ENCODE results near the gene USP13.
A peak's percentile ranks its signal among the peaks of the same experiment; 100 is the strongest.

The USP13 gene

DNA sequence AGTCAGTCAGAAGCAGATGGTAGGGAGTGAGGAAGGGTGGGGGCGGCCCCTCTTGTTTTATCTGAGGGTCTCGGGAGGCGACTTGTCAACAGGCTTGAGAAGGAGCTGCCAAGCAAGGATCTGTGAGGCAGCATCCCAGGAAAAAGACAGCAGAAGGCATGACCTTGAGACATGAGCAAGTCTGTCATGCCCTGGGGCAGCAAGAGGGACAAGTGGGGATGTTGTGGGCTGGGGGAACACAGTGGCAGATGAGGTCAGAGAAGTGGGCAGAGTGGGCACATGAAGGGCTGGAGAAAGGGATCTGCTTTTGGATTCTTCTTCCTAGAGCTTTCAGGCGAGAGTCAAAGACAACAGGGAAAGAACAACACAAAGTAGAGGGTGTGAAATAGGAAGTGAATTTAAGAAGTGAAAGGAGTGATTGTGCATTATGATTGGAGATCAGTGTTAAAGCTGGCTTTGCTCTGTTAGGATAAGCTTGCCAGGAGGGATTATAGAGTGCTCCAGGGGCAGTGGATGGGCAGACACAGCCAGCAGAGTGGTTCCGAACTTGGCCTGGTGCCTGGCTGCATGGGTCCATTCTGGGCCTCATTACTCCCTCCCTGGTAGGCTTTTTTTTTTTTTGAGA lies 73.3 kb downstream of the USP13 start:
- FAIRE-seq (no peak), DNase-seq (ENCODE audit: insufficient read length, low spot score) (no peak)
- peak; percentile 64 for TF ChIP-seq SPI1 (IDR thresholded peaks at IDR 0.05; ENCODE audit: low read depth, low read length)
- no peak for TF ChIP-seq POU2F2 (IDR thresholded peaks at IDR 0.05; ENCODE audit: low read depth, low read length)

DNA sequence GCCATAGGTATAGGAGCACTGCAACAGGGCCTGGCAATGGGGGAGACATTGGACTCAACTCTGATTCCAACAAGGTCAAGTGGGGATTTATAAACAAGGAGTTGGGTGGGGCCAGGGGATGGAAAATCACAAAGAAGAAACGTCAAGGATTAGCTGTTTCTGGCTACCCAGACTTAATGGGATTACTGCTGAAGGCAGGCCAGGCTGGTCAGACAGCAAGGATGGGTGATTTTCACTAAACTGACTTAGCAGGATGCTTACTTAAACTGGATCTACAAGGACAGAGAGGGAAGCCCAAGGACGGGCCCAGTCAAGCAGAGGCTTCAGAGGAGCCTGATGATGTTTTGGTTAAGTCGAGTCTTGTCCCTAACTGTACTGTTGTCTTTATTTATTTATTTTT lies 76.2 kb downstream of the USP13 start:
- TF ChIP-seq SPI1 (IDR thresholded peaks at IDR 0.05; ENCODE audit: low read depth, low read length) (no peak), POU2F2 (IDR thresholded peaks at IDR 0.05; ENCODE audit: low read depth, low read length) (no peak), PAX5 (IDR thresholded peaks at IDR 0.05; ENCODE audit: insufficient read depth, low read length, severe bottlenecking) (no peak), POLR2AphosphoS5 (IDR thresholded peaks at IDR 0.05; ENCODE audit: low read depth, low read length) (no peak), POLR2A (IDR thresholded peaks at IDR 0.05; ENCODE audit: low read depth, low read length) (no peak), TAF1 (IDR thresholded peaks at IDR 0.05; ENCODE audit: low read depth, low read length) (no peak)
- FAIRE-seq = no peak
- no peak for DNase-seq (ENCODE audit: insufficient read length, low spot score)

DNA sequence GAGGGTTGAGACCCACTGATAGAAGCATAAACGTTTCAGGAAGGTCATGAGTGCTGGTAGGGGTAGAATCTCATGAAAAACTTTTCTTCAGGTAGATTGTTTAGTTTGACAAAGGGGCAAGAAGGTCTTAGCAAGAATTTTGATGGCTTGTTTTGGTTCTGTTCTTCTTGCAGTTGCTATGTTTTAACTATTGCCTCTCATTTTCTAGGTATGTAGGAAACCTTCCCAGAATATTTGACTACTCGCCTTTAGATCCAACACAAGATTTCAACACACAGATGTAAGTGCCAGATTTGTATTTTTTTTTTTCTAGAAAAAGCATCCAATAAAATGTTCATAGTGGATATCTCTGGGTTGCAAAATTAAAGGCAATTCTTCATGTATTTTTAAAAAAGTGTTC lies 77.1 kb downstream of the USP13 start:
- DNase-seq (ENCODE audit: insufficient read length, low spot score) (no peak), FAIRE-seq (no peak)
- TF ChIP-seq TAF1 (IDR thresholded peaks at IDR 0.05; ENCODE audit: low read depth, low read length) (no peak), POLR2A (IDR thresholded peaks at IDR 0.05; ENCODE audit: low read depth, low read length) (no peak), SPI1 (IDR thresholded peaks at IDR 0.05; ENCODE audit: low read depth, low read length) (no peak), PAX5 (IDR thresholded peaks at IDR 0.05; ENCODE audit: insufficient read depth, low read length, severe bottlenecking) (no peak), POLR2AphosphoS5 (IDR thresholded peaks at IDR 0.05; ENCODE audit: low read depth, low read length) (no peak), POU2F2 (IDR thresholded peaks at IDR 0.05; ENCODE audit: low read depth, low read length) (no peak)

DNA sequence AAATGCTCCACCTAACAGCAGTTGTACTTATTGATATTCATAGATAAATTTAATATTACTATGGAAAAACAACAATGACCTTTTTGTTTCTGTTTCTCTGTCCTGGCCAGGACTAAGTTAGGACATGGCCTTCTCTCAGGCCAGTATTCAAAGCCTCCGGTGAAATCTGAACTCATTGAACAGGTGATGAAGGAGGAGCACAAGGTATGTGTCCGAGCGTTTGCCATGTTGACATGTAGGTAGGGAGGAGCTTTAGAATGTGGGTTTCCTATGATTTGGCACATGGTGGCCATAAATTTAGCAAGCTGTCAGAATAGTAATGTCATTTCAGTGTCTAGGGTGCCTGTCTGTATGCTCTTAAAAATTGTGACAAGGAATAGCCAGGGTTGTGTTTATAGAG lies 77.7 kb downstream of the USP13 start:
- no peak for FAIRE-seq
- TF ChIP-seq POLR2AphosphoS5 (IDR thresholded peaks at IDR 0.05; ENCODE audit: low read depth, low read length) (no peak), POLR2A (IDR thresholded peaks at IDR 0.05; ENCODE audit: low read depth, low read length) (no peak), PAX5 (IDR thresholded peaks at IDR 0.05; ENCODE audit: insufficient read depth, low read length, severe bottlenecking) (no peak), TAF1 (IDR thresholded peaks at IDR 0.05; ENCODE audit: low read depth, low read length) (no peak), POU2F2 (IDR thresholded peaks at IDR 0.05; ENCODE audit: low read depth, low read length) (no peak), SPI1 (IDR thresholded peaks at IDR 0.05; ENCODE audit: low read depth, low read length) (no peak)
- no peak for DNase-seq (ENCODE audit: insufficient read length, low spot score)

DNA sequence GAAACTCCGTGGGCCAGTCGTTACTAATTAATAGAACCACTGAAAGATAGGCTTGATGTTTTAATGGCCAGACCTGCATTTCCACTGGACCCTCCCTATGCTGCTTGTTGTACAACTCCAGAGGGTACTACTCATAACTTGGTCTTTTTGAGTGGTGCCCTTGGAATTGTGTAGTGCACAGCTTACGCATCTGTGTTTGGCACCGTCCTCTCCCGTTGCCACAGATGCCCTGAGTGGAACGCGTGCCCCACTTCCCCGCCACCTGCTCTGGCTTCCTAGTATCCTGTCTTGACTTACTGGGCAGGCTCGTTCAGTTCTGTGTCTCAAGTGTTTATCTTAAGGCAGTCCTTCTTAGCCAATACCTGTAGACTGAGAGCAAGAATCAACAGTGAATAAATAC lies 78.7 kb downstream of the USP13 start:
- FAIRE-seq (no peak), DNase-seq (ENCODE audit: insufficient read length, low spot score) (no peak)
- no peak for TF ChIP-seq PAX5 (IDR thresholded peaks at IDR 0.05; ENCODE audit: insufficient read depth, low read length, severe bottlenecking)
- TF ChIP-seq POU2F2 (IDR thresholded peaks at IDR 0.05; ENCODE audit: low read depth, low read length) = no peak
- no peak for TF ChIP-seq POLR2AphosphoS5 (IDR thresholded peaks at IDR 0.05; ENCODE audit: low read depth, low read length)
- no peak for TF ChIP-seq POLR2A (IDR thresholded peaks at IDR 0.05; ENCODE audit: low read depth, low read length)
- TF ChIP-seq SPI1 (IDR thresholded peaks at IDR 0.05; ENCODE audit: low read depth, low read length) = no peak
- TF ChIP-seq TAF1 (IDR thresholded peaks at IDR 0.05; ENCODE audit: low read depth, low read length) = no peak

DNA sequence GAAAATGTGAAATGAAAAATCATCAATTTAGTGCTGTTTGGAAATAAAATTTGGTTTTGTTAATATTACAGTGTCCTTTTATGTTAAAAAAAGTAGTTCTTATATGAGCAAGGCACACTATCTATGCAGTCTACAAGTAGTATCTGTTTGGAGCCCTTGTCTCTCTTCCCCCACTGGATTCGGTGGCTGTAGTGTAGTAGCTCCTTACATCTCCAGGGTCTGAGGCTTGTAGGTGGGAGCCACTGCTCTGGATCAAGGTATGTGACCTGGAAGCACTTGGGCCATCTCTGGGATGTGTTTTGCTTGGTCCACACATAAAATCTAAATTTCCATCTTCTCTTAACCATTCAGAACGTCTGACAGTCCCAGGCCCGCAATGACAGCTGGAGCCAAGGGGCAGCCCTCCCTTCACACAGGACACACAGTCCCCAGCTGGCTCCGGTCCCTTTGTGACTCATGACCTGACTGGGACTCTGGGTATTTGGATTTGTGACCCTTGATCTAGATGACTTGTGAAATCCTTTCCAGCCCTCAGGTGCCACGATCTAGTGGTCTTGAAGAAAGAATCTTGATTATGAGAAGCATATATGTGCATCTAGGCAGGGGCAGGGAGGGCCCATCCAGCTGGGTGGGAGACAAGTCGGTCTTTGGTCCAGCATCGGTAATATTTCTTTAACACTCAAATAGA lies 80.0 kb downstream of the USP13 start:
- DNase-seq (ENCODE audit: insufficient read length, low spot score) = no peak
- no peak for TF ChIP-seq TAF1 (IDR thresholded peaks at IDR 0.05; ENCODE audit: low read depth, low read length)
- FAIRE-seq = no peak

DNA sequence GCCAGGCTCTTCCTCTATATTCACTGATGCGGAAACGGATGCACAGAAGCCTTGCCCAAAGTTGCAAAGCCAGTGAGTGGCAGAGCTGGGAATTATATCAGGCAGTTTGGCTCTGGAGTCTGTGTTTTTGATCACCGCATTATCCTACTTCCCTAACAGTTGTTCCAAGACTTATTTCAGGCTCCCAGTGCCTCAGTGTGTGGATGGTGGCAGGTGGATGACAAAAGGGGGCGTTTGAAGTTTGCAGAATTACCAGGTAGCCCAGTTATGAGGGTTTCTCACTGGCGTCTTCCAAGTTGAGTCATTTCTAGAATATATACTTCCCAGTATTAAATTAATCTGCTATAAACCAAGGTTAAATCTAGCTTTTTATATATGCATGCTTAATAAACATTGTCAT lies 81.0 kb downstream of the USP13 start:
- no peak for FAIRE-seq
- no peak for DNase-seq (ENCODE audit: insufficient read length, low spot score)

DNA sequence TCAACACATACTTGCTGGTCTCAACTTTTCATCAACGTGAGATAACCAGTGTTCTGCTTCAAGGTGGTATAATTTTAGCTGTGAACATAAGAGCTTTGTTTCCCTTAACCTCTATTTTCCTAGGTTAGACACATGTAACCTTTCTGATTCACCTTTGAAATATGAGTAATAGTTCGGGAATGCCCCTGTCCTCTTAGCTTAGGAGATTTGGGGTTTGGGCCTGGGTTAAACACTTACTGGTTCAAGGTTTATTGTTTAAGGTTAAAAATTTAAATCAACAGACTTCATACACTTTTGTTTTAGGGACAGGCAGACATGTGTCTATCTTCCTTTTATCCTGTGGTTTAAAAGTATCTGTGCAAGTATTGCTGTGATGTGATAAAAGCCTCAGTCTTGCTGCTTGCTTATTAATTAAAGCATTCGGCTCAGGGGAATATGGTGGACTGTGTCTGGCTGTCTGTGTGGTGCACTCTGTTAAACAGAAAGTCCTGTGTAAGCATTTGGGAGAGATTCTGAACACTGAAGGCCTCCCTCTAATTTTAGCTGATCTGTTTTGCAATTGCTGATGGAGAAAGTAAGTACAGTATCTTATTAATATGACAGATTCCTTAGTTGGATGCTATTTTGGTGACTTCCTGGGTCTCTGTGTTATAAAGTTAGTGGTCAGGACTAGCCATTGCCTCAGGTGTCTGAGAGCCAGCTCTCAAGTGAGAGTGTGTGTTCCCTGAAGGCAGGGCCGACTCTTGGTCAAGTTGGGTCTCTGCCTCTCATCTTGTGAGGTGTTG lies 81.8 kb downstream of the USP13 start:
- TF ChIP-seq PAX5 (IDR thresholded peaks at IDR 0.05; ENCODE audit: insufficient read depth, low read length, severe bottlenecking) (no peak), TAF1 (IDR thresholded peaks at IDR 0.05; ENCODE audit: low read depth, low read length) (no peak), POLR2A (IDR thresholded peaks at IDR 0.05; ENCODE audit: low read depth, low read length) (no peak), POU2F2 (IDR thresholded peaks at IDR 0.05; ENCODE audit: low read depth, low read length) (no peak), POLR2AphosphoS5 (IDR thresholded peaks at IDR 0.05; ENCODE audit: low read depth, low read length) (no peak), SPI1 (IDR thresholded peaks at IDR 0.05; ENCODE audit: low read depth, low read length) (no peak)
- FAIRE-seq = no peak
- DNase-seq (ENCODE audit: insufficient read length, low spot score) = no peak

More for the DNA sequence above, 81.0 kb downstream of the USP13 start:
- no peak for TF ChIP-seq TAF1 (IDR thresholded peaks at IDR 0.05; ENCODE audit: low read depth, low read length)
- TF ChIP-seq POU2F2 (IDR thresholded peaks at IDR 0.05; ENCODE audit: low read depth, low read length) = no peak
- TF ChIP-seq POLR2AphosphoS5 (IDR thresholded peaks at IDR 0.05; ENCODE audit: low read depth, low read length) = no peak
- TF ChIP-seq PAX5 (IDR thresholded peaks at IDR 0.05; ENCODE audit: insufficient read depth, low read length, severe bottlenecking) = no peak
- no peak for TF ChIP-seq POLR2A (IDR thresholded peaks at IDR 0.05; ENCODE audit: low read depth, low read length)

DNA sequence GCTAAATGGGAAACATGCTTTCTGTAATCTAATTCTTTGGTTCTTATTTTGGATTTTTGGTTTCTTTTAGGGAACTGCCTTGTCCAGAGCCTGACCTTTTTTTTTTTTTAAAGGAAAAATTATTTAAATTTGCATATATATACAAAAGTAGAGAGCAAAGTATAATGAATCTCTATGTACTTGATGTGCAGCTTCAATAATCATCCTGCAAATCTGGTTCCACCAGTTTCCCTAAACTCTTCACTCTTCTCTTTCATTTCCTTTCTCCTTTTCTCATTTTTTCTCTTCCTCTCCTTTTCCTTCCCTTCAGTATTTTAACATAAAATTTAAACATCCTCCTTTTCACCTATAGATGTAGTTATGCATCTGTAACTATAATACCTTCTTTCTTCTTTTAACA lies 82.5 kb downstream of the USP13 start:
- no peak for TF ChIP-seq PAX5 (IDR thresholded peaks at IDR 0.05; ENCODE audit: insufficient read depth, low read length, severe bottlenecking)
- no peak for TF ChIP-seq POLR2A (IDR thresholded peaks at IDR 0.05; ENCODE audit: low read depth, low read length)
- no peak for TF ChIP-seq POLR2AphosphoS5 (IDR thresholded peaks at IDR 0.05; ENCODE audit: low read depth, low read length)
- TF ChIP-seq POU2F2 (IDR thresholded peaks at IDR 0.05; ENCODE audit: low read depth, low read length) = no peak
- FAIRE-seq (no peak), DNase-seq (ENCODE audit: insufficient read length, low spot score) (no peak)

DNA sequence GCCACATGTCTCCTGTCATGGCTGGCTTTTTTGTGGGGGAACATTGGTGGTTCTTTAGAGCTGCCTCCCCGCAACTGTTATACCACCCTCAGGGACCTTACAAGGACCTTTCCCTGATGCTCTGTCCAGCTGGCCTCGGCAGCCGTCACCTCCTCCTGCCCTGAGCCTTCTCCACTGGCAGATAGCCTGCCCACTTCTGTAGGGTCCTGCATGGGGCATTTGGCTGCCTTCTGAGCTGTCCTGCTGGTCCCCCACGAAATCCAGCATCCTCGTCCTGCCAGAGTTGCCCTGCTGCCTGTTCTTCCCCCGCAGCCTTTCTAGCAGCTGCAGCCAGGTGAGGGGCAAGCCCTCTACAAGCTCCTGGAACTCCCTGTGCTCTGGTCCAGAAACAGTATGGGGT lies 86.2 kb downstream of the USP13 start:
- FAIRE-seq = no peak

More for the DNA sequence above, 86.2 kb downstream of the USP13 start:
- DNase-seq (ENCODE audit: insufficient read length, low spot score) = no peak
- no peak for TF ChIP-seq POU2F2 (IDR thresholded peaks at IDR 0.05; ENCODE audit: low read depth, low read length)
- no peak for TF ChIP-seq POLR2A (IDR thresholded peaks at IDR 0.05; ENCODE audit: low read depth, low read length)
- TF ChIP-seq SPI1 (IDR thresholded peaks at IDR 0.05; ENCODE audit: low read depth, low read length) = no peak
- TF ChIP-seq POLR2AphosphoS5 (IDR thresholded peaks at IDR 0.05; ENCODE audit: low read depth, low read length) = no peak
- no peak for TF ChIP-seq TAF1 (IDR thresholded peaks at IDR 0.05; ENCODE audit: low read depth, low read length)
- no peak for TF ChIP-seq PAX5 (IDR thresholded peaks at IDR 0.05; ENCODE audit: insufficient read depth, low read length, severe bottlenecking)

All from GM12891 (cell line).